Middle frontal gyrus (tissue), 1 donor: ENCODE measurements around the gene CFD.
"Not testable (repeated sequence)": the region's sequence is repeated elsewhere in the genome, so short reads cannot be mapped to it uniquely, and the experiment has no call there.

Source experiments
- DNase-seq: peaks from one replicate; pipeline ENCODE4 v3.0.0-alpha.2; 2015; ENCODE audit warnings: low spot score; ENCODE audit errors: extremely low spot score

CFD gene

GRCh38 chr19:858868-859843 is at the start of gene CFD:
CFD (plus strand) TSS chr19:859664; CDS start chr19:859690, 26 bp downstream.
- no peak for DNase-seq

GRCh38 chr19:810077-810855 is 49.2 kb upstream of the CFD start:
- no peak for DNase-seq

GRCh38 chr19:810883-811489 is 48.5 kb upstream of the CFD start:
- no peak for DNase-seq

- DNase-seq: no peak
Observed at GRCh38 chr19:811506-812048, 47.9 kb upstream of the CFD start.

GRCh38 chr19:812049-812746 is 47.3 kb upstream of the CFD start:
- no peak for DNase-seq

- no peak for DNase-seq
Observed at GRCh38 chr19:812747-813218, 46.7 kb upstream of the CFD start.

- DNase-seq: no peak
Observed at GRCh38 chr19:813219-814151, 46.0 kb upstream of the CFD start.

- DNase-seq: no peak
Observed at GRCh38 chr19:814152-815078, 45.0 kb upstream of the CFD start.

- DNase-seq: no peak
Observed at GRCh38 chr19:815079-815774, 44.2 kb upstream of the CFD start.

- DNase-seq: no peak
Observed at GRCh38 chr19:815775-816499, 43.5 kb upstream of the CFD start.

- DNase-seq: no peak
Observed at GRCh38 chr19:816500-816857, 43.0 kb upstream of the CFD start.

- not testable (repeated sequence) for DNase-seq
Observed at GRCh38 chr19:820212-820611, 39.3 kb upstream of the CFD start.

GRCh38 chr19:821231-821824 is 38.1 kb upstream of the CFD start:
- DNase-seq: no peak

- no peak for DNase-seq
Observed at GRCh38 chr19:821825-822503, 37.5 kb upstream of the CFD start, which contains the start of gene PLPPR3. PLPPR3 (minus strand) TSS chr19:821955; CDS start chr19:821559, 396 bp downstream.

- no peak for DNase-seq
Observed at GRCh38 chr19:823565-824121, 35.8 kb upstream of the CFD start.

GRCh38 chr19:824885-825284 is 34.6 kb upstream of the CFD start:
- DNase-seq: no peak
